H9 (cell line): ENCODE measurements around the gene NPR1. TPM values are rescaled to one million over a fixed set of nuclear protein-coding genes. Genes with fewer than 3 reads are reported as not detected.

Experiments used
- DNase-seq: peaks from one replicate; pipeline ENCODE4 v3.0.0-alpha.2; 2017
- H2AFZ ChIP-seq: one replicate; pipeline ENCODE4 v1.6.1; 2013; ENCODE audit warnings: mild to moderate bottlenecking, low read length, control low read depth, moderate library complexity
- H2AK5ac ChIP-seq: 2 replicates; pipeline ENCODE4 v1.6.1; 2013; ENCODE audit warnings: low read length, control low read depth, mixed read lengths; ENCODE audit not compliant: insufficient read length
- H2BK120ac ChIP-seq: one replicate; pipeline ENCODE4 v1.6.1; 2013; ENCODE audit warnings: low read depth, mild to moderate bottlenecking, low read length, control low read depth, inconsistent platforms; ENCODE audit not compliant: poor library complexity, severe bottlenecking
- H2BK12ac ChIP-seq: 2 replicates; pipeline ENCODE4 v1.6.1; 2013; ENCODE audit warnings: low read length, control low read depth, mixed read lengths, low read depth; ENCODE audit not compliant: insufficient read length
- H2BK15ac ChIP-seq: 2 replicates; pipeline ENCODE4 v1.6.1; 2013; ENCODE audit warnings: low read depth, low read length, control low read depth
- H2BK20ac ChIP-seq: one replicate; pipeline ENCODE4 v1.6.1; 2013; ENCODE audit warnings: low read depth, mild to moderate bottlenecking, low read length, control low read depth, inconsistent platforms; ENCODE audit not compliant: poor library complexity, severe bottlenecking
- H2BK5ac ChIP-seq: 2 replicates; pipeline ENCODE4 v1.6.1; 2013; ENCODE audit warnings: low read length, control low read depth, mixed read lengths; ENCODE audit not compliant: insufficient read length
- H3K14ac ChIP-seq: 2 replicates; pipeline ENCODE4 v1.6.1; 2013; ENCODE audit warnings: low read length, control low read depth; ENCODE audit not compliant: insufficient read depth
- H3K18ac ChIP-seq: 2 replicates; pipeline ENCODE4 v1.6.1; 2013; ENCODE audit warnings: low read depth, mild to moderate bottlenecking, mixed read lengths, low read length, control low read depth; ENCODE audit not compliant: insufficient read length
- H3K23ac ChIP-seq: 2 replicates; pipeline ENCODE4 v1.6.1; 2013; ENCODE audit warnings: low read length, control low read depth, mixed read lengths, low read depth; ENCODE audit not compliant: insufficient read length
- H3K23me2 ChIP-seq: 2 replicates; pipeline ENCODE4 v1.6.1; 2013; ENCODE audit warnings: low read depth, mild to moderate bottlenecking, mixed read lengths, low read length, control low read depth; ENCODE audit not compliant: insufficient read length, poor library complexity, severe bottlenecking
- H3K27ac ChIP-seq: 2 replicates; pipeline ENCODE4 v1.5.1; 2013; ENCODE audit warnings: low read length, control low read depth, mixed read lengths, low read depth; ENCODE audit not compliant: insufficient read length
- H3K27me3 ChIP-seq: 2 replicates; pipeline ENCODE4 v1.6.1; 2013; ENCODE audit warnings: low read length, control low read depth, inconsistent platforms; ENCODE audit not compliant: insufficient read depth
- H3K4ac ChIP-seq: 2 replicates; pipeline ENCODE4 v1.6.1; 2013; ENCODE audit warnings: low read depth, mild to moderate bottlenecking, control low read depth, inconsistent platforms, low read length, moderate library complexity
- H3K4me1 ChIP-seq: 2 replicates; pipeline ENCODE4 v1.6.1; 2013; ENCODE audit warnings: low read length, control low read depth, inconsistent platforms; ENCODE audit not compliant: insufficient read depth
- H3K4me2 ChIP-seq: 2 replicates; pipeline ENCODE4 v1.6.1; 2013; ENCODE audit warnings: low read length, control low read depth, mixed read lengths; ENCODE audit not compliant: insufficient read length, insufficient read depth
- H3K56ac ChIP-seq: 2 replicates; pipeline ENCODE4 v1.6.1; 2013; ENCODE audit warnings: low read depth, mild to moderate bottlenecking, mixed read lengths, low read length, control low read depth; ENCODE audit not compliant: insufficient read length
- H3K79me1 ChIP-seq: 2 replicates; pipeline ENCODE4 v1.6.1; 2013; ENCODE audit warnings: low read depth, mild to moderate bottlenecking, moderate library complexity, low read length, control low read depth, inconsistent platforms; ENCODE audit not compliant: insufficient read depth, poor library complexity, severe bottlenecking
- H3K79me2 ChIP-seq: 2 replicates; pipeline ENCODE4 v1.6.1; 2013; ENCODE audit warnings: low read length, control low read depth, inconsistent platforms; ENCODE audit not compliant: insufficient read depth
- H3K9ac ChIP-seq: 2 replicates; pipeline ENCODE4 v1.6.1; 2013; ENCODE audit warnings: low read length, control low read depth, mixed read lengths; ENCODE audit not compliant: insufficient read length; ENCODE audit errors: extremely low read depth
- H3K9me3 ChIP-seq: one replicate; pipeline ENCODE4 v1.6.1; 2013; ENCODE audit warnings: low read depth, low read length, inconsistent platforms; ENCODE audit not compliant: control insufficient read depth
- H3T11ph ChIP-seq: one replicate; pipeline ENCODE4 v1.6.1; 2013; ENCODE audit warnings: mild to moderate bottlenecking, low read length, control low read depth, inconsistent platforms
- H4K20me1 ChIP-seq: one replicate; pipeline ENCODE4 v1.6.1; 2013; ENCODE audit not compliant: control insufficient read depth, insufficient read length, insufficient read depth
- H4K5ac ChIP-seq: 2 replicates; pipeline ENCODE4 v1.6.1; 2013; ENCODE audit warnings: low read depth, mild to moderate bottlenecking, mixed read lengths, low read length, control low read depth; ENCODE audit not compliant: insufficient read length
- H4K8ac ChIP-seq: replicated peaks from 2 replicates; pipeline ENCODE4 v1.6.1; 2013; ENCODE audit warnings: low read length, control low read depth, mixed read lengths, low read depth; ENCODE audit not compliant: insufficient read length
- H4K91ac ChIP-seq: 2 replicates; pipeline ENCODE4 v1.6.1; 2013; ENCODE audit warnings: low read depth, mild to moderate bottlenecking, moderate library complexity, mixed read lengths, low read length, control low read depth; ENCODE audit not compliant: insufficient read length
- H3K27ac Mint-ChIP-seq, 3 experiments: 2 replicates in 2 of 3; 3 replicates in 1 of 3; pipeline ENCODE4 v1.8.0; 2020 to 2021; ENCODE audit warnings: mixed read lengths in 3 of 3, mild to moderate bottlenecking in 1 of 3, moderate library complexity in 1 of 3
- H3K27me3 Mint-ChIP-seq: 2 replicates; pipeline ENCODE4 v1.8.0; 2021; ENCODE audit warnings: low read depth, mild to moderate bottlenecking, moderate library complexity, mixed read lengths
- H3K36me3 Mint-ChIP-seq, 3 experiments: 2 replicates in 2 of 3; 3 replicates in 1 of 3; pipeline ENCODE4 v1.8.0; 2020 to 2021; ENCODE audit warnings: low read depth in 3 of 3, mixed read lengths in 3 of 3; ENCODE audit not compliant: insufficient read depth in 1 of 3
- H3K4me1 Mint-ChIP-seq, 2 experiments: 2 replicates each; pipeline ENCODE4 v1.8.0; 2020; ENCODE audit warnings: mixed read lengths in 2 of 2
- H3K4me3 Mint-ChIP-seq, 2 experiments: 2 replicates in 1 of 2; 3 replicates in 1 of 2; pipeline ENCODE4 v1.8.0; 2020 to 2021; ENCODE audit warnings: mild to moderate bottlenecking in 2 of 2, mixed read lengths in 2 of 2, moderate library complexity in 1 of 2
- H3K9me3 Mint-ChIP-seq, 2 experiments: 2 replicates in 1 of 2; 3 replicates in 1 of 2; pipeline ENCODE4 v1.8.0; 2020; ENCODE audit warnings: mild to moderate bottlenecking in 2 of 2, mixed read lengths in 2 of 2, moderate library complexity in 1 of 2
- WGBS: extraction: QIAGEN DNeasy Blood & Tissue Kit; methylation state at CpG from one replicate; pipeline ENCODE4 v1.1.7; 2013; ENCODE audit warnings: missing lambda C conversion rate, low lambda C conversion rate, mixed read lengths; ENCODE audit not compliant: insufficient read length; ENCODE audit errors: extremely low coverage; 5-methylcytosine and 5-hydroxymethylcytosine counted together
- total RNA-seq: library from RNA; stranded (reverse); gene quantifications from 2 replicates; pipeline ENCODE4 v1.2.1, GENCODE V29; 2021
- TF ChIP-seq, protein P1 (sequence below): fragments of 200-600 bp; sonication (generic); conservative IDR thresholded peaks from 3 replicates; pipeline ENCODE4 v1.8.0; 2021; ENCODE audit warnings: antibody characterized with exemption, mild to moderate bottlenecking

The NPR1 gene
- total RNA-seq, 1 experiment from 2014 or later = 8.6 TPM

GRCh38 chr1:153673511-153673910 is 5.0 kb upstream of the NPR1 start:
- DNase-seq = no peak
- Histone ChIP-seq H3K23me2 (peaks cover 19% of the 10 kb centered on the region), H3K79me2 (peaks cover 15% of the 10 kb centered on the region), H3K18ac (no peak overlapping the region), H4K20me1 (no peaks in the 10 kb centered on the region), H3K4me2 (no peak overlapping the region), H3K56ac (no peak overlapping the region), H2AK5ac (no peak overlapping the region), H3K14ac (no peak overlapping the region), H3K4me1 (no peaks in the 10 kb centered on the region), H4K5ac (no peak overlapping the region), H2BK20ac (no peak overlapping the region), H2BK5ac (no peak overlapping the region), H3K23ac (no peak overlapping the region), H2BK120ac (no peak overlapping the region), H2AFZ (no peak overlapping the region), H3K9ac (no peak overlapping the region), H4K8ac (no peak overlapping the region), H3K9me3 (no peaks in the 10 kb centered on the region), H3T11ph (no peak overlapping the region), H2BK15ac (no peak overlapping the region), H3K27me3 (no peaks in the 10 kb centered on the region; the same call in 1 of the 2 replicates), H3K79me1 (peaks cover 13% of the 10 kb centered on the region), H2BK12ac (no peak overlapping the region), H3K27ac (no peak overlapping the region), H4K91ac (no peak overlapping the region), H3K4ac (no peak overlapping the region)
- Mint-ChIP-seq H3K9me3 (no peaks in the 10 kb centered on the region), H3K4me3 (no peak overlapping the region), H3K27ac (no peak overlapping the region), H3K36me3 (peaks cover 0 to 18% (median 18%) of the 10 kb centered on the region in 3 experiments; a peak in 4 of 7 replicates), H3K27me3 (peaks cover 10% of the 10 kb centered on the region), H3K4me1 (peaks cover 15 to 22% of the 10 kb centered on the region in 2 experiments)
- no CpG with 5 or more reads among the region's 2 CpGs for WGBS
- TF ChIP-seq, protein P1, sequence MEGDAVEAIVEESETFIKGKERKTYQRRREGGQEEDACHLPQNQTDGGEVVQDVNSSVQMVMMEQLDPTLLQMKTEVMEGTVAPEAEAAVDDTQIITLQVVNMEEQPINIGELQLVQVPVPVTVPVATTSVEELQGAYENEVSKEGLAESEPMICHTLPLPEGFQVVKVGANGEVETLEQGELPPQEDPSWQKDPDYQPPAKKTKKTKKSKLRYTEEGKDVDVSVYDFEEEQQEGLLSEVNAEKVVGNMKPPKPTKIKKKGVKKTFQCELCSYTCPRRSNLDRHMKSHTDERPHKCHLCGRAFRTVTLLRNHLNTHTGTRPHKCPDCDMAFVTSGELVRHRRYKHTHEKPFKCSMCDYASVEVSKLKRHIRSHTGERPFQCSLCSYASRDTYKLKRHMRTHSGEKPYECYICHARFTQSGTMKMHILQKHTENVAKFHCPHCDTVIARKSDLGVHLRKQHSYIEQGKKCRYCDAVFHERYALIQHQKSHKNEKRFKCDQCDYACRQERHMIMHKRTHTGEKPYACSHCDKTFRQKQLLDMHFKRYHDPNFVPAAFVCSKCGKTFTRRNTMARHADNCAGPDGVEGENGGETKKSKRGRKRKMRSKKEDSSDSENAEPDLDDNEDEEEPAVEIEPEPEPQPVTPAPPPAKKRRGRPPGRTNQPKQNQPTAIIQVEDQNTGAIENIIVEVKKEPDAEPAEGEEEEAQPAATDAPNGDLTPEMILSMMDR = no peak
